ENCODE measurements around the gene FNDC3B.
"Not testable (repeated sequence)": the region's sequence is repeated elsewhere in the genome, so short reads cannot be mapped to it uniquely, and the experiment has no call there.

FNDC3B gene

DNA sequence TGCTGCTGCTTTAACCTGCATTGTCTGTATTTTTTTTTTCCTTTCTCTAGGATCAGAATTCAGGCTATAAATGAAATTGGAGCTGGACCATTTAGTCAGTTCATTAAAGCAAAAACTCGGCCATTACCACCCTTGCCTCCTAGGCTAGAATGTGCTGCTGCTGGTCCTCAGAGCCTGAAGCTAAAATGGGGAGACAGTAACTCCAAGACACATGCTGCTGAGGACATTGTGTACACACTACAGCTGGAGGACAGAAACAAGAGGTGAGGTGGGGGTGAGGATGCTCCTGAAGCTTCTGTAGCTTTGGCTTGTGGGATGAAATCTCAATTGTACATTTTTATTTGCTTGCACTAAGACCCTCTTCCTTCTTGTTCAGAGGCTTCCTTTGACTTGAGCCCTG is 323.2 kb downstream of the FNDC3B start:
- no peak for DNase-seq (ENCODE audit: low read depth, low spot score)

DNA sequence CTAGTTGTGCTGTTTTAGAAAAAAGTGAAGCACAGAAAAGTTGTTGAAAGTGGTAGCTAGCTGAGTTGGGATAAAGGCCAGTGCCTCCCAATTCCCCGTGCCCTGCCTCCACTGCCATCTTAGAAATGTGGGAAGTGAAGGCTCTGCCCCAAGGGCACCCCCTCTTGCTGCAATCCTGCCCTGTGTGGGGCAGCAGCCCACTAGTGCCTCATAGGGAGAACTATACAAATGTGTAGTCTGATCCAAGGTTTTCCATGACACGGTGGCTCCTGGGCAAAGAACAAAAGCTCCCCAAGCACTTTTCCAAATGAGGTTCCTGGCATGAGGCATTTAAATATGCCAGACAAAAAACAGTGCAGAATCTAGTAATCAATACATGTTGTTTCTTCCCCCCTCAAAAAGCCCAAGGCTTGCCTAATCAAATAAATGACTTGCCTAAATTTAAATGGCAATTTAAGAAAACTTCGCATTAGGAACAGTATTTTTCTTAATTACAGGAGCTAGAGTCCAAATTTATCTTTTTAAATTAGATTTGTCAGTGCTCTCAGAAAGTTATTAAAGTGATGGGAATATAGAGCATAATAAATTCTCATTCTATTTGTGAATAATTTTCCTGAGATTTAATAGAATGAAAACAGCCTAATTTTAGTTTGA is 325.1 kb downstream of the FNDC3B start:
- no peak for DNase-seq (ENCODE audit: low read depth, low spot score)

DNA sequence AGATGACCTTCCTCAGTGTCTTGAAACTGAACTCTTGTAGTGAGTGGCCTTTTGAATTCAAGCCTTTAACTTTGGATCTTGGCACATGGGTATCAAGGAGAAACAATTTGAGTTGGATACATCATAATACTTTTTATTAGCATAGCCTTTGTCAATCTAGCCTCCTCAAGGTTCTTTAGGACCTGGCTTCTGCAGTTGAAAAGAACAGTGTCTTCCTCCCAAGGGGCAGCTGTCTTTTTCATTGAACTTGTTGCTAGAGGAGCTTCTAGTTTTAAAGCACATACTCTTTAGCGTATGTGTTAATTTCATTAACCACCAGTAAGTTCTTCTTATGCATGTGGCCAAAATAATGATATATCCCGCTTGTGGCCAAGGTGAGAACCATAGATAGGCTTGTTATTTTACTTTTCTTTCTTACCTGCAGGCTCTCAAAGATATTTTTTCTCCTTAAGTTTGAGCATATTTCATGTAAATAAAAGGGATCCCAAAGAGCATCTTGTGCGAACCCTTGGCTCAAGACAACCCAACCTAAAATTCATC is 325.7 kb downstream of the FNDC3B start:
- no peak for DNase-seq (ENCODE audit: low read depth, low spot score)

DNA sequence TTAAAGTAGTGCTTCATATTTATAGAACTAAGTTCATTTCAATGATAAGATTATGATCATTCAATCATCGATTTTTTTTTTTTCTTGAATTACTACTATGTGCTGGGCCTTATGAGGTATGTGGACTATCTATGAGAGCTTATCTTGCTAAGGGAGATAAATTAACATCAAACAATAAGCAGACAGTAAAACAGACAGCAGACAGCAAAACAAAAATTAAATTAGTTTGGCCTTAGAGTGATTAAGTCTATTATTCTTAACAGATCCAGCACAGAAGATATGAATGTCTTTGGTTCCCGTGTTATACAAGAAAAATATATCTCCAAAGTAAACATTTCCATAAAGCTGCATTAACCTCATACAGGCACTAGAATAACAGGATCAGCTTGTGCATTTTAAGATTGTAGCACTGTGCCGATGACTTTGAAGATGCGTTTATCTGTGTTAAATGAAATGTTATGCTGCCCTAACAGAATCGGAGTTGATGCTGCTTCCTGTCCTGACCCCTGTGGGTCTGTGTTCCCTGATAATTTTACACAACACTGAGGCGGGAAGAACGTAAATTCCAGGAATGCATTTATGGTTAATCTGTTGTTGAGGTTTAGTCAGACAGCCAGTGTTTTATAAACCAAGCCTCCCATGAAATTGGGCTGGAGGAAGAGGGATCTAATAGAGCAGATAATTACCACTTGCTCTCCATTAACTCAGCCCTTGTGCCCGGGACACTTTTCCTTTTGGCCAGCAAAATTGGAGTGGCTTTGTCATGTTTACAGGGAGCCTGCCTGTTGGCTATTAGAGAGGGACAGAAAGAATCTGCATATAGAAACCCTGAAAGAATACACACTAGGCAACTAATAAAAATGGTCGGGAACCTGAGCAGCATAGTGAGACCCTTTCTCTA is 328.1 kb downstream of the FNDC3B start:
- peak; percentile 67 for DNase-seq (ENCODE audit: low read depth, low spot score)

DNA sequence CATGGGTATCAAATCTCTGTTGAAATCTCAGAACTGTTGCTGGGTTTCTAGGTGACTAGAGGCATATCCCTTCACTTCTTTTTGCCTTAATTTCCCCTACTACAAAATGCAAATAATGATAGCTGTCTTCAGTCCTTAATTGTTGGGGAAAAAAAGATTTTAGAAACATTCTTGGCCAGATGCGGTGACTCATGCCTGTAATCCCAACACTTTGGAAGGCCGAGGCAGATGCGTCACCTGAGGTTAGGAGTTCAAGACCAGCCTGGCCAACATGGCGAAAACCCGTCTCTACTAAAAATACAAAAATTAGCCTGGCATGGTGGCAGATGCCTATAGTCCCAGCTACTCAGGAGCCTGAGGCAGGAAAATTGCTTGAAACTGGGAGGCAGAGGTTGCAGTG is 329.2 kb downstream of the FNDC3B start:
- not testable (repeated sequence) for DNase-seq (ENCODE audit: low read depth, low spot score)

DNA sequence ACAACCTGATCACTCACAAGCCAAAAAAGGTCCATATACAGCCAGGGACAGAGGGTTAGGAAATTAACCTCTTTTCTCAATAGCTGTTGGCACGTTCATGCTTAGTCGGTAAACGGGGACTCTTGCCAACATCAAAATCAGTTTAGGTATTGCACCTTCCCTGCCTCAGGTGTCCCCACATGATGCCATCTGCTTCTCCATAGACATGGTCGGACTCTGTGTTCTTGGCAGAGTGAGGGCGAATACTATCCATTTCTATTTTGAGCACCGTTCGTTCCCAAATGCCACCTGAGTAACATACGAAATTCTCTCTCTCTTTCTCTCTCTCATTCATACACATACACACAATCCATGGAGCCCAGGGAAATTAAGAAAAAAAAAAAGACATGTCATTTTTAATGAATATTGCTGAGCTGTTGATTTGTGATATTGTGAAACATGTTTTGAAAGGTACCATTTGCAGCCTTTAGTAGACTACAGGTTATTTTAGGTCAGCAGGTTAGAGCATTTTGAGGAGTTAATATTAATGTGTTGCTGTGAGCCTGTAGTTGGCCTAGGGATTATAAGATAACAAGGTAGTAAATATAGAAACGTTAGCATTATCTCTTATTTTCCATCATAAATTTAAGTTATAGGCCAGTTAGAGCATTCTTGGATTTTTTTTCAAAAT is 330.3 kb downstream of the FNDC3B start:
- no peak for DNase-seq (ENCODE audit: low read depth, low spot score)

DNA sequence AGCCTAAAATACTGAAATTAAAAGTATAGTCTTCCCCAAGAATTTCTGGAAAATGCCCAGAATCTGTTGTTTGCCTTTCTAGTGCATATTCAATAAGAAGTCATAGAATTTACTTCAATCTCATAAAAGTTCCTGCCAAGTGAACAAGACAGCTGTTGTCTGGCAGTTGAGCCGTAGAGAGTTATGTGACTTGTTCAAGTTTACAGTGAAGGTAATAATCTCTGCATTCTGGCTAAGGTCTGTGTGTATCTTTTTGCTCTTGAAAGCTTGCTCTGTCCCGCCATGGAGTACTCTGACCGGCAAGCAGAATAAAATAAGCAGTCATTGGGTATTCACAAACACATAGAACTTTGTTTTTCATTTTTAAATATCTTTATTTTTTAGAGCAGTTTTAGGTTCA is 331.0 kb downstream of the FNDC3B start:
- DNase-seq (ENCODE audit: low read depth, low spot score): no peak

DNA sequence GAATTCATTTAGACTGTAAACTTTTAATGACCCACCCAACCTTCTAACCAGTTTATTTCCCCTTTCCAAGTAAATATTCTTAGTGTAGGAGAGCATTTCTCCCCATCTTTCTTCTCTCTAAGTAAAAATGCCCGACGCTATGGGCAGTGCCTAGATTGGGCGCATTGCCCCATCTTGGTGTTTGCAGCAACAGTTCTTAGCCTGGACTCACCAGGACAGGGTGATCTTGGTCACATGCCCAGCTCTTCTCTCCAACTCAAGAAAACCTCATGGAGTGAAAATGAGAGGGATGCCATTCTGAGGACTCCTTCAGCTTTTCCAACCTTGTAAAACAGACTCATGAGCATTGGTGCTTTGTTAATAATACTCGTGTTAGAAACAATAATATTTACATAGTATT is 332.2 kb downstream of the FNDC3B start:
- DNase-seq (ENCODE audit: low read depth, low spot score): no peak

DNA sequence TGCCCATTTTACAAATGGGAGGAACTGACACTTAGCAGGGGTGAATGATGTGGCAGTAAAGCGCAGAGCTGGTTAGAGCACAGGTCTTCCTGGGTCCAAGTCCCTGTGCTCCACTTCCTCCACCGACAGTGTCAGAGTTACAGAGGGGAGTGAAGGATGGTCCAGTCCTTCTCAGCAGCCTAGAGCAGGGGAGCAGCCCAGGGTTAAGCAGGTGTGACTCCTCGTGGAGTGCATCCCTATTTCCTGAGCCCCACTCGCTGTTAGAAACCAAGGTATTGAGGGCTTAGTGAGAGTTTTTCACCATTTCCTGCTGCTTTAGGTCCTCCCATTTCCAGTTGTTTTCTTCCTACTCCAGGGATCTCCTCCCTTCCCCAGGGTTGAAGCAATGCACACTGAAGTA is 333.5 kb downstream of the FNDC3B start:
- no peak for DNase-seq (ENCODE audit: low read depth, low spot score)

DNA sequence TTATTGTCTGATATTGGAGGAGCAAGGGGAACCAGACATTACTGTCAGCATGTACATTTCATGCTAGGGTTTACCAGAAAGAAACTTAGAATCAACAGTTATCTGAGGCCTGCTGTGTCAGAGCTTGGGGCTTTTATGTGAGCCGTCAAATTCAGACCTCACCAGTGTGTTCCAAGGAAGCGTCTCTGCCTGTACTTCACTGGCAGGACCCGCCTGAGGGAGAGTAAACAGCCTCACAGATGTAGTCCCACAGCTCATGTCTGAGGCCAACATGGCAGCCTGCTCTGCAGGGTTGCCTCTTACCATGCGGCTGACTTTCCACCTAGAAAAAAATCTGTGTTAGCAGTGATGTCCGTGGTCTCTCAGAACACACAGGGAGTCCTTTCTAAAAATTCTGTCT is 334.5 kb downstream of the FNDC3B start:
- DNase-seq (ENCODE audit: low read depth, low spot score): no peak

DNA sequence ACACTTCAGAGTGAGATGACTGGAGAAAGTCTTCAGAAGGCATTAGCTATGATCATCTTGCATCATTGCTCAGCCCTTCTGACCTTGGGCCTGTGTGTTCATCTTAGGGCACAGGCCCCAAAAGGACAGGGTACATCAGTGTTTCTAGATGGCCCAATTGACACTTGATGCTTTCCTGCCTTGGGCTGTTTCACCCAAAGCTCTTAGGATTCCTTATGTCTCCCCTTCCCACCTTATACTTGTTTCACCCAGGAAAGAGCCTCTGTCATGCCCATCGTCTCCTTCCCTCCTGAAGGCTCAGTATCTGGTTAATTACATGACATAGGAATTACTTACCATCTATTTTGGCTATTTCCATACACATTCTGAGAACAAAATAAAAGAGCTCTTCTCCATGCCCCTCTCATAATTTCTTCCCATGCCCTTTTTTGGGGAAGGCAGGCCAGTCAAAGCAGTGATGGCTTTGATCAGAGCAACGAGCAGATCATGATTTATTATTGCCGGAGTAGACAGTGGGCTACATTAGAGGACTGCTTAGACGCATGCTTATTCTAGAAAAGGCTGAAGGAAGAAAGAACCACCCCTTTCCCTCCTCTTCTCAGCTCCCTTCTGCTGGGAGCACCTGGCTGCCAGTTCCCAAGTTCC is 335.9 kb downstream of the FNDC3B start:
- DNase-seq (ENCODE audit: low read depth, low spot score): no peak

DNA sequence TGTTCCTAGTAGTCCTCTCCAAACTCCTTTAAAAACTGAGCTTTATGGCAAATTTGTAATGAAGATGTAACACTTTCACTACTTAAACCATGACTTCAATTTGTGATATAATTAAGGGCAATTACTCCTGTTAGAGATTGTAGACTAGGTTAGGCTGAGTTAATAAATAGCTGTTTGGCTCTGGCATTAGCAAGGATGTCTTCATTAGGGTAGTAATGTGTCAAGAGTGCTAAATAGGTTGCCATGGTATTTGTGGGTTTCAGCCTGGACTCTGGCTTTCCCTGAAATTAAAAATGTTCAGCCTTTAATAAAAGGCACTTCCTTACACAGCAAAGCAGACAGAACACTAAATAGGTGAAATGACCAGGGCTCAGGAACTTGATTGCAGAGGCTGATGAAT is 337.0 kb downstream of the FNDC3B start:
- DNase-seq (ENCODE audit: low read depth, low spot score): no peak

DNA sequence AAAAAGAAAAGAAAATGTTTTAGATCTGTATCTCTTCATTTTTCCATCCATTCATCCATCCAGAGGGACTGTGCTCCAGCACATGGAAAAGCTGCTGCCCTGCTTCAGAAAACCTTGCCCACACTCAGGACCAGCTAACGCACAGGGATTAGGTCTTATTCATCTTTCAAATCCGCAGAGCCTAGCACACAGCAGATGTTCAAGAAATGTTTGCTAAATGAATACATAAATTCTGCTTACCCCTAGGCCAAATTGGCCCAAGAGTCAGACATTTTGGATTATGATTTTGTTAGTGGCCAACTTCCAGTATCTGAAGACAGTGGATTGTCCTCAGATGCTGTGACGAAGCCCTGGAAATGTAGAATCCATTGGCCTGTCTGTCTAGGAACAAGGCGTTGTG is 337.5 kb downstream of the FNDC3B start:
- DNase-seq (ENCODE audit: low read depth, low spot score): no peak

DNA sequence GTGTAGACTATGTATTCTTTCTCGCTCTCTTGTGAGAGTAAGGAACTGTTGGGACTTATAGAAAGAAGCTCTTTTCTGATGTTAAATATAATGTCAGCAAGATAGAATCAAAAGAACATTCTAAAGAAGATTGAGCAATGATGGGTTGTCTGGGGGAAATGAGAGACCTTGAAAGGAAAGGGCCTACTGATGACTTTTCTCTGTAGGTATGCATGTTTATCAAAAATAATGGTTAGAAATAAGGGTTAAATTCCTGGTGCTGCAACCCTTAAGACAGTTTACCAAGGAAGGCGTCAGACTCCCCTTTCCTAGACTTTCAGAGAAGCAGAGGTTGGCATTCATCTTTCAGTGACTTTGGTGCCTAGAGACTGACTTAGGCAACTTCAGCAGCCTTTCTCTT is 339.1 kb downstream of the FNDC3B start:
- no peak for DNase-seq (ENCODE audit: low read depth, low spot score)

DNA sequence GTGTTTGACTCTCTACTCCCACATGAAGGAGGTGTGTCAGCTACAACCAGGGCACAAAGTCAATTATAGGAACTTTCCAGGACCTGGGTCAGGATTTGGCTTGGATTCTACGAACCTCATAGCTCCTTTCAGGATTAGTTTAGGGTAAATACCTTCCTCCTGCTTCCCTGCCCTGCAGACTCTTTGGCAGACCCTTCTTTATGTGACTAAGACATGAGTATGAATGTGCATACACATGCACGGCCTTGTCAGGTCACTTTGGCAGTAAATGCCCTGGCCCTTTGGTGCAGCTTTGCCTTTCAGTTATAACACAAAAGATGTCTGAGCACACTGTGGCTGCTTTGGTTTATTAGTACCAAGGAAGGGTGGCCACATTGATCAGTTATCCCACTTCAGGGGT is 340.0 kb downstream of the FNDC3B start:
- DNase-seq (ENCODE audit: low read depth, low spot score): no peak

DNA sequence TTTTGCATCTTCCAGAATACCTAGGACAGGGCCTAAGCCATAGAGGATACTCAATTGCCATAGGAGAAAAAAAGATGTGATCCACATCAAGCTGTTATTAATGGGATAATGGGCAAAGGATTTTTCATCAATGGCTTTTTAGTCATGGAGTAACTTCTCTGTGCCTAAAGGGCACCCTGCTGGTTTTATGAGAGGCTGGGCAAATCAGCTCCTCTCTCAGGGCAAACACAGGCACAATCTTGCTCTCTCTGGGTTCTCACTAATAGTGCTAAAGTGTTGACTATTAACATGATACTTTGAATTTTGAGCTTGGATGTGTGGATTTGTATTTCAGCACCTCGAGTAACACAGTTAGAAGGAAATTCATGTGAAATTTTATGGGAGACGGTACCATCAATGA is 341.3 kb downstream of the FNDC3B start:
- DNase-seq (ENCODE audit: low read depth, low spot score): no peak

DNA sequence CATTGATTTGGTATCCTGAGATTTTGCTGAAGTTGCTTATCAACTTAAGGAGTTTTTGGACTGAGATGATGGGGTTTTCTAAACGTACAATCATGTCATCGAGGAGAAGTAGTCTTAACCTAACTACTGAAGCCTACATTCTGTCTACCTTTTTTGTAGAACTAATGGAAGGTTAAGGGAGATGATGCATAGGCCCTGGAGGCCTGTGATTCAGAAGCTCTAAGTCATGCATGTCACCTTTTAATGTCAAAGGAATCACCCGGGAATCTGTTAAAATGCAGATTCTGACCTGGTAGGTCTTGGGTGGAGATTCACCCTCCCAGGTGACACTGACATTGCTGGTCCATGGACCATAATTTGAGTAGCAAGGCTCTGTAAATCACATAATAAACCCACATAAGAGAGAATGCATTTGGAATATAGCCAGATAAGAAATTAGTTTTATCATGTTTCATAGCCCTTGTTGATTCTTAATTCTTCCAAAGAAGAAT is 344.0 kb downstream of the FNDC3B start:
- no peak for DNase-seq (ENCODE audit: low read depth, low spot score)

DNA sequence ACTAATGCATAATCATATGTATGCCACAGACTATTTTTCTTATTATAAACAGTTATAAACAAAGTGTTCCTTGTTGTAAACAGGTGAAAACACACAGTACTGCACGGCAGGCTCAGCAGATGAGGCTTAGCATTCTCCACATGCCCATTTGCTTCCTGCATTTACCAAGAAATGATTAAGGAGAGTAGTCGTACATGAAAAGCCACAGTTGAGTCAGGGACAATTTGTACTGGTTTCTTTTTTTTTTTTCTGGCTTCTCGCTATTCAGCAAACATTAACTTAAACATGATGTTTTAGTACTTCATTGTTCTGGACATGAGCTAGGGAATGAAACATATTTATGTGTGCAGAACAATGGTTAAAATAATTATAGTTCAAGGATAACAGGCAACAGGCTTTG is 345.5 kb downstream of the FNDC3B start:
- peak; percentile 13 for DNase-seq (ENCODE audit: low read depth, low spot score)

DNA sequence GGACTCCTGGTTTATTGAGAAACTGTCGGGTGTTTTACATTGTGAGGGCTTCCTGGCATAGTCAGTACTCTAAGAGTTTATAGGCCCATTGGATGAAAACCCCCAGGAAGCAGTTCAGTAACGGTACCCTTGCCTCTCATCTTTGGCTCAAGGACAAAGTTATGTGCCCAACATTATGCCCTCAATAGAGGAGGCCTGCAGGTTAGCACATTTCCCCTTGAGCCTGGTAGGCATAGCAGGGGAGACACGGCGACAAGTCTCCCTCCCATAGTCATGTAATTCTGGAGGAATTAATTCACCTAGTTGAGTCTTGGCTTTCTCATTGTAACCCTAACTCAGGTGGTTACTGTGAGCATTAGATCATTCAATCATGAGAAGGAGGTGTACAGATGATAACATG is 348.4 kb downstream of the FNDC3B start:
- no peak for DNase-seq (ENCODE audit: low read depth, low spot score)

DNA sequence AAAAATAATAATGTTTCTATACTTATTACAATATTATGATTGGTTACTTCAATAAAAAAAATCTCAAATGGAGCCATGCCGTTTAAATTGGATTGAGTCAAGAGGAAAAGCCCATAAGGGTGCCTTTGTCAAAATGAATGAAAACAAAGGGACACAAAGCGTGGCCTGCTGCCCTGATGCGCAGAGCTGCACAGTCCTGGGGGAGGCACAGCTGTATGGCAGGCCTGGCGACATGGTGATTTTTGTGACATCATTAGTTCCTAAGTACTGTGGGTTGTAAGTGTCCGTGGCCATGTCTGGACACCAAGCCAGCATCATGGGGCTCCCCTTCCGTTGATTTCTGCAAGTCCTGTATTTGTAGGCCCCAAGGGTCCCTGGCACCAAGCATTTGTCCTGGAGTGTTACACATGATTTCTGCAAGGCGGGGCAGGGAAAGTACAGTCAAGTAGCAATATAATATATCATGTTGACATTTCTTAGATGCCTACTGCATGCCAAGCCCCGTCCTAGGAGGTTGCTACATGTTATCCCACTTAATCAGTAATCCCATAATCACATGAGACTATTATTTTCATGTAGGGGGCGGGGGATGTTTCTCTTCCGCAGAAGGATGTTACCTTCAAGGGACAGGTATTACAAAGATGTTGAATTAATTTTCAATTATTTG is 349.2 kb downstream of the FNDC3B start:
- no peak for DNase-seq (ENCODE audit: low read depth, low spot score)

DNA sequence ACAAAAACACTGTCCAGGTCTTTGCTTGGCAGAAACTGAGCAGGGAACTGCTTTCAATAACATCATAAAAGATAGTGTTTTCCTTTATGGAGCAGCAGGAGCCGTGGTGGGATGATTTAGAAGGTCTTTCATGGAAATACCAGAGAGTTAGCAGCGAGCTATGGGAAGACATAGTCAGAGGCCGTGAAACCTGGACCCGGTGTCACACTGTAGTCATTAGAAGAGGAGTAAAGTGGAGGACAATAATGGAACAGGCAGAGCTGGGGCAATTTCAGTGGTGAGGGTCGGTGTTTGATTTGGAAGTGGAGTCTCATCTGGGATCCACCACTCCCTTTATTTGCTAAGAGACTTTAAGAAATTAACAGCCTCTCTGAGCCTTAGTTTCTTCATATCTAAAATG is 351.4 kb downstream of the FNDC3B start:
- DNase-seq (ENCODE audit: low read depth, low spot score): no peak

Data from astrocyte of the hippocampus (primary cell).